Loucy (cell line): Measurements from ENCODE around the gene CCDC91.

Experiments used
- CTCF ChIP-seq: fragments of 200-600 bp; sonication (generic); conservative IDR thresholded peaks from 2 replicates; pipeline ENCODE4 v1.5.1; 2014; ENCODE audit warnings: mild to moderate bottlenecking, antibody characterized with exemption, low read length
- EZH2phosphoT487 ChIP-seq: fragments of 200-600 bp; IDR thresholded peaks from 2 replicates; pipeline ENCODE4 v1.6.1; 2018; ENCODE audit warnings: antibody characterized with exemption, mild to moderate bottlenecking, moderate library complexity, borderline replicate concordance

- TF ChIP-seq CTCF (no peak), EZH2phosphoT487 (no peak)
Measured at GRCh38 chr12:28171356-28172060, 18.7 kb upstream of the CCDC91 start.
